H9 (cell line): ENCODE measurements around the gene NR2F2. TPM values are rescaled to one million over a fixed set of nuclear protein-coding genes. Genes with fewer than 3 reads are reported as not detected.

Experiments
- DNase-seq: peaks from one replicate; pipeline ENCODE4 v3.0.0-alpha.2; 2017
- H2AFZ ChIP-seq: one replicate; pipeline ENCODE4 v1.6.1; 2013; ENCODE audit warnings: mild to moderate bottlenecking, low read length, control low read depth, moderate library complexity
- H2AK5ac ChIP-seq: 2 replicates; pipeline ENCODE4 v1.6.1; 2013; ENCODE audit warnings: low read length, control low read depth, mixed read lengths; ENCODE audit not compliant: insufficient read length
- H2BK120ac ChIP-seq: one replicate; pipeline ENCODE4 v1.6.1; 2013; ENCODE audit warnings: low read depth, mild to moderate bottlenecking, low read length, control low read depth, inconsistent platforms; ENCODE audit not compliant: poor library complexity, severe bottlenecking
- H2BK12ac ChIP-seq: 2 replicates; pipeline ENCODE4 v1.6.1; 2013; ENCODE audit warnings: low read length, control low read depth, mixed read lengths, low read depth; ENCODE audit not compliant: insufficient read length
- H2BK15ac ChIP-seq: 2 replicates; pipeline ENCODE4 v1.6.1; 2013; ENCODE audit warnings: low read depth, low read length, control low read depth
- H2BK20ac ChIP-seq: one replicate; pipeline ENCODE4 v1.6.1; 2013; ENCODE audit warnings: low read depth, mild to moderate bottlenecking, low read length, control low read depth, inconsistent platforms; ENCODE audit not compliant: poor library complexity, severe bottlenecking
- H2BK5ac ChIP-seq: 2 replicates; pipeline ENCODE4 v1.6.1; 2013; ENCODE audit warnings: low read length, control low read depth, mixed read lengths; ENCODE audit not compliant: insufficient read length
- H3K14ac ChIP-seq: 2 replicates; pipeline ENCODE4 v1.6.1; 2013; ENCODE audit warnings: low read length, control low read depth; ENCODE audit not compliant: insufficient read depth
- H3K18ac ChIP-seq: 2 replicates; pipeline ENCODE4 v1.6.1; 2013; ENCODE audit warnings: low read depth, mild to moderate bottlenecking, mixed read lengths, low read length, control low read depth; ENCODE audit not compliant: insufficient read length
- H3K23ac ChIP-seq: 2 replicates; pipeline ENCODE4 v1.6.1; 2013; ENCODE audit warnings: low read length, control low read depth, mixed read lengths, low read depth; ENCODE audit not compliant: insufficient read length
- H3K23me2 ChIP-seq: 2 replicates; pipeline ENCODE4 v1.6.1; 2013; ENCODE audit warnings: low read depth, mild to moderate bottlenecking, mixed read lengths, low read length, control low read depth; ENCODE audit not compliant: insufficient read length, poor library complexity, severe bottlenecking
- H3K27ac ChIP-seq: 2 replicates; pipeline ENCODE4 v1.5.1; 2013; ENCODE audit warnings: low read length, control low read depth, mixed read lengths, low read depth; ENCODE audit not compliant: insufficient read length
- H3K27me3 ChIP-seq: 2 replicates; pipeline ENCODE4 v1.6.1; 2013; ENCODE audit warnings: low read length, control low read depth, inconsistent platforms; ENCODE audit not compliant: insufficient read depth
- H3K4ac ChIP-seq: 2 replicates; pipeline ENCODE4 v1.6.1; 2013; ENCODE audit warnings: low read depth, mild to moderate bottlenecking, control low read depth, inconsistent platforms, low read length, moderate library complexity
- H3K4me1 ChIP-seq: 2 replicates; pipeline ENCODE4 v1.6.1; 2013; ENCODE audit warnings: low read length, control low read depth, inconsistent platforms; ENCODE audit not compliant: insufficient read depth
- H3K4me2 ChIP-seq: 2 replicates; pipeline ENCODE4 v1.6.1; 2013; ENCODE audit warnings: low read length, control low read depth, mixed read lengths; ENCODE audit not compliant: insufficient read length, insufficient read depth
- H3K56ac ChIP-seq: 2 replicates; pipeline ENCODE4 v1.6.1; 2013; ENCODE audit warnings: low read depth, mild to moderate bottlenecking, mixed read lengths, low read length, control low read depth; ENCODE audit not compliant: insufficient read length
- H3K79me1 ChIP-seq: 2 replicates; pipeline ENCODE4 v1.6.1; 2013; ENCODE audit warnings: low read depth, mild to moderate bottlenecking, moderate library complexity, low read length, control low read depth, inconsistent platforms; ENCODE audit not compliant: insufficient read depth, poor library complexity, severe bottlenecking
- H3K79me2 ChIP-seq: 2 replicates; pipeline ENCODE4 v1.6.1; 2013; ENCODE audit warnings: low read length, control low read depth, inconsistent platforms; ENCODE audit not compliant: insufficient read depth
- H3K9ac ChIP-seq: 2 replicates; pipeline ENCODE4 v1.6.1; 2013; ENCODE audit warnings: low read length, control low read depth, mixed read lengths; ENCODE audit not compliant: insufficient read length; ENCODE audit errors: extremely low read depth
- H3K9me3 ChIP-seq: one replicate; pipeline ENCODE4 v1.6.1; 2013; ENCODE audit warnings: low read depth, low read length, inconsistent platforms; ENCODE audit not compliant: control insufficient read depth
- H3T11ph ChIP-seq: one replicate; pipeline ENCODE4 v1.6.1; 2013; ENCODE audit warnings: mild to moderate bottlenecking, low read length, control low read depth, inconsistent platforms
- H4K20me1 ChIP-seq: one replicate; pipeline ENCODE4 v1.6.1; 2013; ENCODE audit not compliant: control insufficient read depth, insufficient read length, insufficient read depth
- H4K5ac ChIP-seq: 2 replicates; pipeline ENCODE4 v1.6.1; 2013; ENCODE audit warnings: low read depth, mild to moderate bottlenecking, mixed read lengths, low read length, control low read depth; ENCODE audit not compliant: insufficient read length
- H4K8ac ChIP-seq: replicated peaks from 2 replicates; pipeline ENCODE4 v1.6.1; 2013; ENCODE audit warnings: low read length, control low read depth, mixed read lengths, low read depth; ENCODE audit not compliant: insufficient read length
- H4K91ac ChIP-seq: 2 replicates; pipeline ENCODE4 v1.6.1; 2013; ENCODE audit warnings: low read depth, mild to moderate bottlenecking, moderate library complexity, mixed read lengths, low read length, control low read depth; ENCODE audit not compliant: insufficient read length
- H3K27ac Mint-ChIP-seq, 3 experiments: 2 replicates in 2 of 3; 3 replicates in 1 of 3; pipeline ENCODE4 v1.8.0; 2020 to 2021; ENCODE audit warnings: mixed read lengths in 3 of 3, mild to moderate bottlenecking in 1 of 3, moderate library complexity in 1 of 3
- H3K27me3 Mint-ChIP-seq: 2 replicates; pipeline ENCODE4 v1.8.0; 2021; ENCODE audit warnings: low read depth, mild to moderate bottlenecking, moderate library complexity, mixed read lengths
- H3K36me3 Mint-ChIP-seq, 3 experiments: 2 replicates in 2 of 3; 3 replicates in 1 of 3; pipeline ENCODE4 v1.8.0; 2020 to 2021; ENCODE audit warnings: low read depth in 3 of 3, mixed read lengths in 3 of 3; ENCODE audit not compliant: insufficient read depth in 1 of 3
- H3K4me1 Mint-ChIP-seq, 2 experiments: 2 replicates each; pipeline ENCODE4 v1.8.0; 2020; ENCODE audit warnings: mixed read lengths in 2 of 2
- H3K4me3 Mint-ChIP-seq, 2 experiments: 2 replicates in 1 of 2; 3 replicates in 1 of 2; pipeline ENCODE4 v1.8.0; 2020 to 2021; ENCODE audit warnings: mild to moderate bottlenecking in 2 of 2, mixed read lengths in 2 of 2, moderate library complexity in 1 of 2
- H3K9me3 Mint-ChIP-seq, 2 experiments: 2 replicates in 1 of 2; 3 replicates in 1 of 2; pipeline ENCODE4 v1.8.0; 2020; ENCODE audit warnings: mild to moderate bottlenecking in 2 of 2, mixed read lengths in 2 of 2, moderate library complexity in 1 of 2
- WGBS: extraction: QIAGEN DNeasy Blood & Tissue Kit; methylation state at CpG from one replicate; pipeline ENCODE4 v1.1.7; 2013; ENCODE audit warnings: missing lambda C conversion rate, low lambda C conversion rate, mixed read lengths; ENCODE audit not compliant: insufficient read length; ENCODE audit errors: extremely low coverage; 5-methylcytosine and 5-hydroxymethylcytosine counted together
- total RNA-seq: library from RNA; stranded (reverse); gene quantifications from 2 replicates; pipeline ENCODE4 v1.2.1, GENCODE V29; 2021
- TF ChIP-seq, protein P1 (sequence below): fragments of 200-600 bp; sonication (generic); conservative IDR thresholded peaks from 3 replicates; pipeline ENCODE4 v1.8.0; 2021; ENCODE audit warnings: antibody characterized with exemption, mild to moderate bottlenecking

The NR2F2 gene
- total RNA-seq, 1 experiment from 2014 or later: 0.24 TPM

- no peak overlapping the region for H3K4me3 Mint-ChIP-seq
- Histone ChIP-seq H3K9ac (no peak overlapping the region), H3K23ac (no peak overlapping the region), H3K27me3 (peaks cover 48% of the 10 kb centered on the region), H2AFZ (no peak overlapping the region), H3K79me2 (no peaks in the 10 kb centered on the region), H4K8ac (no peak overlapping the region), H3K4me2 (no peak overlapping the region), H3K79me1 (no peaks in the 10 kb centered on the region), H3K56ac (no peak overlapping the region), H3K18ac (no peak overlapping the region), H2BK20ac (no peak overlapping the region), H3K27ac (no peak overlapping the region), H3K4me1 (no peaks in the 10 kb centered on the region), H4K91ac (no peak overlapping the region), H2BK15ac (no peak overlapping the region), H4K20me1 (no peaks in the 10 kb centered on the region), H2BK120ac (no peak overlapping the region), H2BK12ac (no peak overlapping the region), H2AK5ac (no peak overlapping the region), H3K4ac (no peak overlapping the region), H4K5ac (no peak overlapping the region), H3K14ac (no peak overlapping the region), H3K9me3 (no peaks in the 10 kb centered on the region), H3K23me2 (no peaks in the 10 kb centered on the region), H3T11ph (no peak overlapping the region), H2BK5ac (no peak overlapping the region)
- H3K36me3 Mint-ChIP-seq: no peaks in the 10 kb centered on the region; a peak in 1 of 7 replicates
- DNase-seq: no peak
- no peak overlapping the region for H3K27ac Mint-ChIP-seq
- peaks cover 10 to 30% of the 10 kb centered on the region in 2 experiments for H3K4me1 Mint-ChIP-seq
- H3K27me3 Mint-ChIP-seq: peaks cover 8% of the 10 kb centered on the region
- peaks cover 0 to 2% of the 10 kb centered on the region in 2 experiments; a peak in 1 of 5 replicates for H3K9me3 Mint-ChIP-seq
- TF ChIP-seq, protein P1, sequence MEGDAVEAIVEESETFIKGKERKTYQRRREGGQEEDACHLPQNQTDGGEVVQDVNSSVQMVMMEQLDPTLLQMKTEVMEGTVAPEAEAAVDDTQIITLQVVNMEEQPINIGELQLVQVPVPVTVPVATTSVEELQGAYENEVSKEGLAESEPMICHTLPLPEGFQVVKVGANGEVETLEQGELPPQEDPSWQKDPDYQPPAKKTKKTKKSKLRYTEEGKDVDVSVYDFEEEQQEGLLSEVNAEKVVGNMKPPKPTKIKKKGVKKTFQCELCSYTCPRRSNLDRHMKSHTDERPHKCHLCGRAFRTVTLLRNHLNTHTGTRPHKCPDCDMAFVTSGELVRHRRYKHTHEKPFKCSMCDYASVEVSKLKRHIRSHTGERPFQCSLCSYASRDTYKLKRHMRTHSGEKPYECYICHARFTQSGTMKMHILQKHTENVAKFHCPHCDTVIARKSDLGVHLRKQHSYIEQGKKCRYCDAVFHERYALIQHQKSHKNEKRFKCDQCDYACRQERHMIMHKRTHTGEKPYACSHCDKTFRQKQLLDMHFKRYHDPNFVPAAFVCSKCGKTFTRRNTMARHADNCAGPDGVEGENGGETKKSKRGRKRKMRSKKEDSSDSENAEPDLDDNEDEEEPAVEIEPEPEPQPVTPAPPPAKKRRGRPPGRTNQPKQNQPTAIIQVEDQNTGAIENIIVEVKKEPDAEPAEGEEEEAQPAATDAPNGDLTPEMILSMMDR: no peak
- WGBS: no CpG with 5 or more reads among the region's 2 CpGs
Measured at GRCh38 chr15:96372554-96372953, 42.1 kb downstream of the NR2F2 start.
